Measurements from ENCODE around the gene GRK3.

GRK3 gene

DNA sequence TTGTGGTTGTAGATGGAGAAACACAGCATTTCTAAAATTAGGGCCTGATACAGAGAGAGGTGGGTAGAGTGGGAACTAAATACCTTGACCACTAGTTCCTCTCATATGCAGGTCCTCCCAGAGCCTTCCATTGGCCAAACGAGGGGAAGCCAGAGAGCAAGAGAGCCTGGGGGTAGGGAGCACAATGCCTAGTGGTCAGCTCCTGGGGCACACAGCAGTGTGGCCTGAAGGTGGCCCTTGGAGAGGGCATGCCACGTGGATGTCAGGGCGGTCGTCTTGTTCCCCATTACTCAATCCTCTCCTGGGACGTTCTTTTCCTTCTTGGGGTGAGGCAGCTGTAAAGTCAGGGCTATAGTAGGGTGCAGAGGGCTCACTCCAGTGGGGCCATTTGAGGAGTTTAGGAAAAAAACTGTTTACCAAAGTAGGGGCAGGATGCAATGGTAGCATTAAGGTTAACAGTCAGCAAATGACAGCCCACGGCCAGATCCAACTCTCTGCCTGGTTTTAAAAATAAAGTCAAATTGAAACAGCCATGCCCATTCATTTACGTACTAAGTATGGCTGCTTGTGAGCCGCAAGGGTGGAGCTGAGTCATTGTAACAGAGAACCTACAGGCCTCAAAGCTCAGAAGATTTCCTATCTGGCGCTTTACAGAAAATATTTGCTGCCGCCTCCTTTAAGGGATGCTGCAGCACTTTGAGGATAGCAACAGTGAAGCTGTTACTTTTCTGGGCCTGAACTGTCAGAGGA, 185.1 kb downstream of the GRK3 start:
- Histone ChIP-seq H3K4me1 (ENCODE audit: control insufficient read depth, insufficient read depth, low read length) (peaks cover 8% of the 10 kb centered on the region), H3K27me3 (ENCODE audit: control insufficient read depth, insufficient read depth, low read length) (no peaks in the 10 kb centered on the region)

GRCh38 chr22:25750569-25751173, 186.2 kb downstream of the GRK3 start:
- Histone ChIP-seq H3K36me3 (ENCODE audit: control insufficient read depth, insufficient read depth, low read length) (no peaks in the 10 kb centered on the region), H3K9ac (ENCODE audit: low read length) (no peak overlapping the region), H3K4me1 (ENCODE audit: control insufficient read depth, insufficient read depth, low read length) (peaks cover 8% of the 10 kb centered on the region), H3K27me3 (ENCODE audit: control insufficient read depth, insufficient read depth, low read length) (no peaks in the 10 kb centered on the region), H3K9me3 (ENCODE audit: control insufficient read depth, low read length) (no peaks in the 10 kb centered on the region), H3K4me3 (ENCODE audit: low read length) (no peak overlapping the region)

More for the DNA sequence above, 185.1 kb downstream of the GRK3 start:
- Histone ChIP-seq H3K9me3 (ENCODE audit: control insufficient read depth, low read length) (no peaks in the 10 kb centered on the region), H3K4me3 (ENCODE audit: low read length) (no peak overlapping the region), H3K9ac (ENCODE audit: low read length) (no peak overlapping the region), H3K36me3 (ENCODE audit: control insufficient read depth, insufficient read depth, low read length) (no peaks in the 10 kb centered on the region)

DNA sequence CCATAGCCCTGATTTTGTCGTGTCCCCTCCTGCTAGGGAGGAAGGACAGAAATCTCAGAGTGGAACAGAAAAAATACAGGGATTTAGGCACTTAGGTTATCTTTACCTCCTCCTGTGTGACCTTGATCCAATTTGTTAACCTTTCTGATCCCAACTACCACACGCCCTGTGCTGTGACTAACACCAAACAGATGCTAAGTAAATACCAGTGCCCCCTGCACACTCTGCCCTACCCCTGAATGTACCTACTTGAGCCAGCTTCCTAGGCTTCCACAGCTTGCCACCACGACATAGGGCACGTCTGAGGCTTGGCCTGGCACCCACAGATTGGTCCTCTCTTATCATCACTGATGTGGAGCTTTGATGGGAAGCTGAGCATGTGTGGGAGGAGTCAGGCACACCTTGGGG, 186.7 kb downstream of the GRK3 start:
- Histone ChIP-seq H3K9ac (ENCODE audit: low read length) (no peak overlapping the region), H3K27me3 (ENCODE audit: control insufficient read depth, insufficient read depth, low read length) (no peaks in the 10 kb centered on the region), H3K4me1 (ENCODE audit: control insufficient read depth, insufficient read depth, low read length) (peaks cover 8% of the 10 kb centered on the region), H3K9me3 (ENCODE audit: control insufficient read depth, low read length) (no peaks in the 10 kb centered on the region), H3K36me3 (ENCODE audit: control insufficient read depth, insufficient read depth, low read length) (no peaks in the 10 kb centered on the region), H3K4me3 (ENCODE audit: low read length) (no peak overlapping the region)

- H3K36me3 ChIP-seq (ENCODE audit: control insufficient read depth, insufficient read depth, low read length), result no peaks in the 10 kb centered on the region
- no peaks in the 10 kb centered on the region for H3K9me3 ChIP-seq (ENCODE audit: control insufficient read depth, low read length)
- no peaks in the 10 kb centered on the region for H3K27me3 ChIP-seq (ENCODE audit: control insufficient read depth, insufficient read depth, low read length)
- no peak overlapping the region for H3K4me3 ChIP-seq (ENCODE audit: low read length)
- no peak overlapping the region for H3K9ac ChIP-seq (ENCODE audit: low read length)
- H3K4me1 ChIP-seq (ENCODE audit: control insufficient read depth, insufficient read depth, low read length), result peaks cover 8% of the 10 kb centered on the region
Observed at GRCh38 chr22:25752615-25753214, 188.2 kb downstream of the GRK3 start.

- Histone ChIP-seq H3K27me3 (ENCODE audit: control insufficient read depth, insufficient read depth, low read length) (no peaks in the 10 kb centered on the region), H3K4me1 (ENCODE audit: control insufficient read depth, insufficient read depth, low read length) (peaks cover 5% of the 10 kb centered on the region), H3K9me3 (ENCODE audit: control insufficient read depth, low read length) (no peaks in the 10 kb centered on the region), H3K36me3 (ENCODE audit: control insufficient read depth, insufficient read depth, low read length) (no peaks in the 10 kb centered on the region), H3K9ac (ENCODE audit: low read length) (no peak overlapping the region), H3K4me3 (ENCODE audit: low read length) (no peak overlapping the region)
Observed at GRCh38 chr22:25753252-25753651, 188.8 kb downstream of the GRK3 start.

- Histone ChIP-seq H3K27me3 (ENCODE audit: control insufficient read depth, insufficient read depth, low read length) (no peaks in the 10 kb centered on the region), H3K9me3 (ENCODE audit: control insufficient read depth, low read length) (no peaks in the 10 kb centered on the region), H3K4me3 (ENCODE audit: low read length) (no peak overlapping the region), H3K36me3 (ENCODE audit: control insufficient read depth, insufficient read depth, low read length) (no peaks in the 10 kb centered on the region), H3K4me1 (ENCODE audit: control insufficient read depth, insufficient read depth, low read length) (no peaks in the 10 kb centered on the region), H3K9ac (ENCODE audit: low read length) (no peak overlapping the region)
Observed at GRCh38 chr22:25754527-25755202, 190.2 kb downstream of the GRK3 start.

DNA sequence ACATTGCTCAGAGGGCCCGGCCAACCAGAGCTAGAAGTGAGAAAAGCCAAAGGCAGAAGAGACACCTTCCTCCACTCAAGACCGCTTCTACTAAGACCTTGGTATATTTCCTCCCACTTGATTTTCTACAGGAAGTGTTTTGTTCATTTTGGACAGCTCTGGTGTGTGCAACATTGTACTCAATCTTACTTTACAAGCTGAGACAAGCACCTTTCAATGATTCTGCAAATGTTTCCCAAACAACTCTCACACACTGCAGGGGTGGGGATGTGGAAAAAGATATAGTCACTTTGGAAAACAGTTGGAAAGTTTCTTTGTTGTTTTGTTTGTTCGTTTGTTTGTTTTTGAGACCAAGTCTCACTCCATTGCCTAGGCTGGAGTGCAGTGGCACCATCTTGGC, 193.2 kb downstream of the GRK3 start:
- H3K9ac ChIP-seq (ENCODE audit: low read length), result no peak overlapping the region
- H3K4me3 ChIP-seq (ENCODE audit: low read length), result no peak overlapping the region
- no peaks in the 10 kb centered on the region for H3K4me1 ChIP-seq (ENCODE audit: control insufficient read depth, insufficient read depth, low read length)
- H3K27me3 ChIP-seq (ENCODE audit: control insufficient read depth, insufficient read depth, low read length), result no peaks in the 10 kb centered on the region
- no peaks in the 10 kb centered on the region for H3K9me3 ChIP-seq (ENCODE audit: control insufficient read depth, low read length)
- no peaks in the 10 kb centered on the region for H3K36me3 ChIP-seq (ENCODE audit: control insufficient read depth, insufficient read depth, low read length)

DNA sequence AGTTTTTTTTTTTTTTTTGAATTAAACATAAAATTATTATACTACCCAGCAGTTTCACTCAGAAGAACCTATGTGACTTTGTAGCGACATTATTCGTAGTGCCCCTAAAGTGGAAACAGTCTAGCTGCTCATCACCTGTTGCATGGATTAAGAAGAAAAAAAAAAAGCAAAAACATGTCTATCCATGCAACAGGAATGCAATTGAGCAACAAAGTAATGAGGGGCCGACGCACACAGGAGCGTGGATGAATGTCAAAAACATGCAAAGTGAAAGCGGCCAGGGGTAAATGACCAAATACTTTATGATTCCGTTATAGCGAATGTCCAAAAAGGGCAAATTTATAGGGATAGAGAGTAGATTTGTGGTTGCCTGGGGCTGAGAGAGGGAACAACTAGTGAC, 193.8 kb downstream of the GRK3 start:
- no peaks in the 10 kb centered on the region for H3K9me3 ChIP-seq (ENCODE audit: control insufficient read depth, low read length)
- H3K4me3 ChIP-seq (ENCODE audit: low read length), result no peak overlapping the region
- H3K27me3 ChIP-seq (ENCODE audit: control insufficient read depth, insufficient read depth, low read length), result no peaks in the 10 kb centered on the region
- no peaks in the 10 kb centered on the region for H3K4me1 ChIP-seq (ENCODE audit: control insufficient read depth, insufficient read depth, low read length)
- no peaks in the 10 kb centered on the region for H3K36me3 ChIP-seq (ENCODE audit: control insufficient read depth, insufficient read depth, low read length)
- H3K9ac ChIP-seq (ENCODE audit: low read length), result no peak overlapping the region

GRCh38 chr22:25759825-25760231, 195.4 kb downstream of the GRK3 start:
- H3K27me3 ChIP-seq (ENCODE audit: control insufficient read depth, insufficient read depth, low read length), result no peaks in the 10 kb centered on the region
- H3K9ac ChIP-seq (ENCODE audit: low read length), result no peak overlapping the region
- no peak overlapping the region for H3K4me3 ChIP-seq (ENCODE audit: low read length)
- H3K36me3 ChIP-seq (ENCODE audit: control insufficient read depth, insufficient read depth, low read length), result no peaks in the 10 kb centered on the region
- no peaks in the 10 kb centered on the region for H3K9me3 ChIP-seq (ENCODE audit: control insufficient read depth, low read length)
- no peaks in the 10 kb centered on the region for H3K4me1 ChIP-seq (ENCODE audit: control insufficient read depth, insufficient read depth, low read length)

DNA sequence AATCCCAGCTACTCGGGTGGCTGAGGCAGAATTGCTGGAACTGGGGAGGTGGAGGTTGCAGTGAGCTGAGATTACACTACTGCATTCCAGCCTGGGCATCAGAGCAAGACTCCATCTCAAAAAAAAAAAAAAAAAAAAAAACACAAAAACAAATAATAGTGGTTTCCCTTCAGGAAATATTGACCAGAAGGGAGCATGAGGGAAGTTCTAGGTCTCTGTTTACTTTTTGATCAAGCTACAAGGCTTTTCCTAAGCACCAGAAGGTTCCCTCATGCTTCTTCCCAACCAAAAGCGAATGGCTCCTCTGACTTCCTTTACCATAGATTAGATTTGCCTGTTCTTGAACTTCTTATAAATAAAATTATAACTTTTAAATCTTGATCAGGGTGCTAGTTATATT, 195.8 kb downstream of the GRK3 start:
- Histone ChIP-seq H3K36me3 (ENCODE audit: control insufficient read depth, insufficient read depth, low read length) (no peaks in the 10 kb centered on the region), H3K4me3 (ENCODE audit: low read length) (no peak overlapping the region), H3K4me1 (ENCODE audit: control insufficient read depth, insufficient read depth, low read length) (no peaks in the 10 kb centered on the region), H3K9me3 (ENCODE audit: control insufficient read depth, low read length) (no peaks in the 10 kb centered on the region), H3K9ac (ENCODE audit: low read length) (no peak overlapping the region), H3K27me3 (ENCODE audit: control insufficient read depth, insufficient read depth, low read length) (no peaks in the 10 kb centered on the region)

GRCh38 chr22:25760848-25761595, 196.5 kb downstream of the GRK3 start:
- Histone ChIP-seq H3K27me3 (ENCODE audit: control insufficient read depth, insufficient read depth, low read length) (no peaks in the 10 kb centered on the region), H3K36me3 (ENCODE audit: control insufficient read depth, insufficient read depth, low read length) (no peaks in the 10 kb centered on the region), H3K9ac (ENCODE audit: low read length) (no peak overlapping the region), H3K9me3 (ENCODE audit: control insufficient read depth, low read length) (peaks cover 3% of the 10 kb centered on the region), H3K4me1 (ENCODE audit: control insufficient read depth, insufficient read depth, low read length) (no peaks in the 10 kb centered on the region), H3K4me3 (ENCODE audit: low read length) (no peak overlapping the region)

Measured in mucosa of stomach (tissue), 1 donor.